ENCODE data around the gene DNM3. TPM values are rescaled to one million over a fixed set of nuclear protein-coding genes. Genes with fewer than 3 reads are reported as not detected.

DNM3 gene
- total RNA-seq, 1 experiment from 2014 or later = 0.11 TPM

GRCh38 chr1:172382406-172382805, 541.1 kb downstream of the DNM3 start:
- CTCF ChIA-PET = no interaction called here

DNA sequence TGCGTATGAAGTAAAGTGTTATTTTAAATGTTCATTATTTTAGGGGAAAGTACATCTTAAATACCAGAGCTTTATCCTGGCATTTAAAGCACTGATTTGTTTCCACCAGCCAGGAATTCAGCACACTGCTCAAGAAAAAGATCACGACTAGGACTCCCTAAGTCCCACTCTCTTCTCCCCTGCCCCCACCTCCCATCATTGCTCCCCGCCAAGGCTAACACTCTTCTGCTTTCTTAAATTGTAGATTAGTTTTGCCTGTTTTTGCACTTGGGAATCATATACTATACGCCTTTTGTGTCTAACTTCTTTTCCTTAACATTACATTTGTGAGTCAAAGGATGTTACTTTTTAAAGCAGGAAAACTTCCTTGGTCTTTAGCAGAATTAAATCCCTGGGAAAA, 541.7 kb downstream of the DNM3 start:
- ChIA-PET POLR2A (no interaction called here), CTCF (no interaction called here)
- DNase-seq = no peak
- intact Hi-C loops (cut with micrococcal nuclease; ENCODE audit: unreplicated experiment) = loop anchor here (2.0 kb wide), 1 partner anchor 22 kb away; no protein-coding TSS in a partner anchor
- H3K27ac Mint-ChIP-seq (ENCODE audit: unreplicated experiment) = no peak overlapping the region
- Histone ChIP-seq H3K4me1 (peaks cover 6% of the 10 kb centered on the region; the same call in 1 of the 2 replicates), H3K9me3 (no peaks in the 10 kb centered on the region), H3K27me3 (replicated peaks; ENCODE audit: control insufficient read depth, insufficient read depth, low read length) (no peaks in the 10 kb centered on the region), H3K4me3 (ENCODE audit: low read depth, low read length) (no peak overlapping the region), H3K36me3 (ENCODE audit: control insufficient read depth, insufficient read depth, low read length) (no peaks in the 10 kb centered on the region)
- no peaks in the 10 kb centered on the region for H3K36me3 Mint-ChIP-seq (ENCODE audit: insufficient read depth, unreplicated experiment)
- no peaks in the 10 kb centered on the region for H3K9me3 Mint-ChIP-seq (ENCODE audit: unreplicated experiment)
- no TSS peak for BruUV-seq (replicated peaks)
- TF ChIP-seq, protein P1, sequence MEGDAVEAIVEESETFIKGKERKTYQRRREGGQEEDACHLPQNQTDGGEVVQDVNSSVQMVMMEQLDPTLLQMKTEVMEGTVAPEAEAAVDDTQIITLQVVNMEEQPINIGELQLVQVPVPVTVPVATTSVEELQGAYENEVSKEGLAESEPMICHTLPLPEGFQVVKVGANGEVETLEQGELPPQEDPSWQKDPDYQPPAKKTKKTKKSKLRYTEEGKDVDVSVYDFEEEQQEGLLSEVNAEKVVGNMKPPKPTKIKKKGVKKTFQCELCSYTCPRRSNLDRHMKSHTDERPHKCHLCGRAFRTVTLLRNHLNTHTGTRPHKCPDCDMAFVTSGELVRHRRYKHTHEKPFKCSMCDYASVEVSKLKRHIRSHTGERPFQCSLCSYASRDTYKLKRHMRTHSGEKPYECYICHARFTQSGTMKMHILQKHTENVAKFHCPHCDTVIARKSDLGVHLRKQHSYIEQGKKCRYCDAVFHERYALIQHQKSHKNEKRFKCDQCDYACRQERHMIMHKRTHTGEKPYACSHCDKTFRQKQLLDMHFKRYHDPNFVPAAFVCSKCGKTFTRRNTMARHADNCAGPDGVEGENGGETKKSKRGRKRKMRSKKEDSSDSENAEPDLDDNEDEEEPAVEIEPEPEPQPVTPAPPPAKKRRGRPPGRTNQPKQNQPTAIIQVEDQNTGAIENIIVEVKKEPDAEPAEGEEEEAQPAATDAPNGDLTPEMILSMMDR (IDR thresholded peaks at IDR 0.05; ENCODE audit: insufficient read depth in 1 of 2, low read depth in 1 of 2, low read length in 1 of 2, severe bottlenecking in 1 of 2, unreplicated experiment in 1 of 2) = no peak
- no peaks in the 10 kb centered on the region for H3K27me3 Mint-ChIP-seq (ENCODE audit: insufficient read depth, unreplicated experiment)
- no peak overlapping the region for H3K4me3 Mint-ChIP-seq (ENCODE audit: unreplicated experiment)
- H3K4me1 Mint-ChIP-seq (ENCODE audit: low read depth, unreplicated experiment) = peaks cover 6% of the 10 kb centered on the region

More at GRCh38 chr1:172382406-172382805, 541.1 kb downstream of the DNM3 start:
- Histone ChIP-seq H3K4me3 (ENCODE audit: low read depth, low read length) (no peak overlapping the region), H3K9me3 (no peaks in the 10 kb centered on the region), H3K27me3 (replicated peaks; ENCODE audit: control insufficient read depth, insufficient read depth, low read length) (no peaks in the 10 kb centered on the region), H3K36me3 (ENCODE audit: control insufficient read depth, insufficient read depth, low read length) (no peaks in the 10 kb centered on the region), H3K4me1 (peaks cover 6% of the 10 kb centered on the region; the same call in 1 of the 2 replicates)
- DNase-seq = no peak
- BruUV-seq (replicated peaks) = no TSS peak
- H3K27me3 Mint-ChIP-seq (ENCODE audit: insufficient read depth, unreplicated experiment) = no peaks in the 10 kb centered on the region
- no peaks in the 10 kb centered on the region for H3K9me3 Mint-ChIP-seq (ENCODE audit: unreplicated experiment)
- POLR2A ChIA-PET = no interaction called here
- H3K4me1 Mint-ChIP-seq (ENCODE audit: low read depth, unreplicated experiment) = peaks cover 6% of the 10 kb centered on the region
- intact Hi-C loops (cut with micrococcal nuclease; ENCODE audit: unreplicated experiment) = loop anchor here (2.0 kb wide), 1 partner anchor 22 kb away; no protein-coding TSS in a partner anchor
- TF ChIP-seq, protein P1 (IDR thresholded peaks at IDR 0.05; ENCODE audit: insufficient read depth in 1 of 2, low read depth in 1 of 2, low read length in 1 of 2, severe bottlenecking in 1 of 2, unreplicated experiment in 1 of 2) = no peak
- no peaks in the 10 kb centered on the region for H3K36me3 Mint-ChIP-seq (ENCODE audit: insufficient read depth, unreplicated experiment)
- no peak overlapping the region for H3K4me3 Mint-ChIP-seq (ENCODE audit: unreplicated experiment)
- H3K27ac Mint-ChIP-seq (ENCODE audit: unreplicated experiment) = no peak overlapping the region

- Histone ChIP-seq H3K4me3 (ENCODE audit: low read depth, low read length) (no peak overlapping the region), H3K27me3 (replicated peaks; ENCODE audit: control insufficient read depth, insufficient read depth, low read length) (no peaks in the 10 kb centered on the region), H3K9me3 (no peaks in the 10 kb centered on the region), H3K36me3 (ENCODE audit: control insufficient read depth, insufficient read depth, low read length) (no peaks in the 10 kb centered on the region), H3K4me1 (peaks cover 6% of the 10 kb centered on the region; the same call in 1 of the 2 replicates)
- no peaks in the 10 kb centered on the region for H3K9me3 Mint-ChIP-seq (ENCODE audit: unreplicated experiment)
- TF ChIP-seq, protein P1 (IDR thresholded peaks at IDR 0.05; ENCODE audit: insufficient read depth in 1 of 2, low read depth in 1 of 2, low read length in 1 of 2, severe bottlenecking in 1 of 2, unreplicated experiment in 1 of 2) = no peak
- DNase-seq = no peak
- H3K27ac Mint-ChIP-seq (ENCODE audit: unreplicated experiment) = no peak overlapping the region
- H3K36me3 Mint-ChIP-seq (ENCODE audit: insufficient read depth, unreplicated experiment) = no peaks in the 10 kb centered on the region
- H3K27me3 Mint-ChIP-seq (ENCODE audit: insufficient read depth, unreplicated experiment) = no peaks in the 10 kb centered on the region
- peaks cover 6% of the 10 kb centered on the region for H3K4me1 Mint-ChIP-seq (ENCODE audit: low read depth, unreplicated experiment)
- ChIA-PET CTCF (no interaction called here), POLR2A (no interaction called here)
- no peak overlapping the region for H3K4me3 Mint-ChIP-seq (ENCODE audit: unreplicated experiment)
- BruUV-seq (replicated peaks) = no TSS peak
- intact Hi-C loops (cut with micrococcal nuclease; ENCODE audit: unreplicated experiment) = loop anchor here (2.0 kb wide), 1 partner anchor 23 kb away; no protein-coding TSS in a partner anchor
Measured at GRCh38 chr1:172383536-172383935, 542.2 kb downstream of the DNM3 start.

Measured in Caco-2 (cell line).